Measurements from ENCODE around the gene REST. TPM values are rescaled to one million over a fixed set of nuclear protein-coding genes. Genes with fewer than 3 reads are reported as not detected.
A peak's percentile ranks its signal among the peaks of the same experiment; 100 is the strongest.

The REST gene
- total and polyA plus RNA-seq, 11 donors = 4.4 to 41.6 (median 26.8) TPM

- Histone ChIP-seq H3K36me3 (peaks cover 0 to 95% (median 86%) of the 10 kb centered on the region in 9 donors), H3K9me3 (no peaks in the 10 kb centered on the region), H3K4me3 (peak overlapping the region in 1 of 12 donors; percentile 8), H3K4me1 (peaks cover 4 to 20% (median 12%) of the 10 kb centered on the region in 12 donors), H3K27me3 (no peaks in the 10 kb centered on the region), H3K27ac (peak overlapping the region in 11 of 12 donors; percentile 9 to 70 (median 55))
- no peak for TF ChIP-seq POLR2A (IDR thresholded peaks at IDR 0.05)
- no peak for TF ChIP-seq CTCF (IDR thresholded peaks at IDR 0.05)
- ATAC-seq (peak; percentile 90 to 97 (median 96)), DNase-seq (peak in 4 of 5 donors; percentile 79 to 83 (median 82))
- WGBS, 4 donors = 9 to 15% (median 12%) methylated on average over 7 of the region's 7 CpGs
- intact Hi-C loops (cut with DNase I) = loop anchor here in 1 of 10 donors (2.0 kb wide), 1 partner anchor 17 kb away; the partner anchor contains the start of gene POLR2B
Measured at GRCh38 chr4:56995525-56995924, 87.8 kb downstream of the REST start.

DNA sequence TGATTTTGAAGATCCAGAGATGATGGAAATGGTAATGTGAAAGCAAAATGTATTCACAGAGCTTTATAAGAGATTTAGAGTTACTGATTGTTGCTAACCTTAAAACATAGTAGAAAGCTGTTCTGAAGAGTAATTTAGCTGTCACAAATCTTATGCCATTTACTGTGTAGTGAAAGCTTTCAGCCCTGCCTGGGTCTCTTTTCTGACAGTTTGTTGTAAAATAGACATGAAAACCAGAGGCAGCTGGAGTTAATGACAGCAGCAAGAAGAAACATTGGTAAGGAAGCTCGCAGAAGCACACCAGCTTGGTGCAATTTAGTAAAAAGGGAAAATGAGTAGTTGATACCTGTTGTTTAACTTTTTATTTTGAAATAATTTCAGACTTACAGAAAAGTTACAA lies 92.1 kb downstream of the REST start:
- no peaks in the 10 kb centered on the region for H3K27me3 ChIP-seq
- DNase-seq (no peak), ATAC-seq (no peak)
- intact Hi-C loops (cut with DNase I) = no loop called here
- no peak overlapping the region for H3K4me3 ChIP-seq
- H3K4me1 ChIP-seq = peaks cover 4 to 13% (median 12%) of the 10 kb centered on the region in 12 donors
- 97 to 100% (median 99%) methylated on average over 1 of the region's 1 CpG for WGBS, 4 donors
- no peaks in the 10 kb centered on the region for H3K9me3 ChIP-seq
- peaks cover 0 to 97% (median 89%) of the 10 kb centered on the region in 9 donors for H3K36me3 ChIP-seq
- H3K27ac ChIP-seq = no peak overlapping the region
- no peak for TF ChIP-seq CTCF (IDR thresholded peaks at IDR 0.05)

GRCh38 chr4:57013543-57014120 lies 105.9 kb downstream of the REST start:
- TF ChIP-seq POLR2A (IDR thresholded peaks at IDR 0.05) = no peak
- no peak for TF ChIP-seq CTCF (IDR thresholded peaks at IDR 0.05)
- no peak for DNase-seq
- ATAC-seq = peak in 1 of 4 donors; percentile 25
- Histone ChIP-seq H3K27ac (no peak overlapping the region), H3K9me3 (no peaks in the 10 kb centered on the region), H3K4me1 (peaks cover 0 to 3% (median 1%) of the 10 kb centered on the region in 12 donors), H3K27me3 (no peaks in the 10 kb centered on the region), H3K4me3 (no peak overlapping the region), H3K36me3 (peaks cover 2 to 100% (median 100%) of the 10 kb centered on the region in 9 donors)
- intact Hi-C loops (cut with DNase I) = no loop called here
- 80 to 90% (median 83%) methylated on average over 4 of the region's 4 CpGs for WGBS, 4 donors

Other genes with a start within 250 kb of the REST start
- 100 to 1,000 TPM in 2 of 9 donors, 10 to 100 TPM in 4, 1 to 10 TPM in 3; 1.5 to 223 (median 11.3) TPM for gene HOPX, start 226.6 kb upstream of the REST start, total RNA-seq
- gene HOPX, start 226.6 kb upstream of the REST start, polyA plus RNA-seq = 10 to 100 TPM; 25.0 to 83.3 TPM
- not detected for gene SPINK2, start 86.2 kb upstream of the REST start, total RNA-seq
- gene SPINK2, start 86.2 kb upstream of the REST start, polyA plus RNA-seq = not detected
- 10 to 100 TPM; 11.2 to 23.0 (median 12.2) TPM for gene NOA1, start 69.7 kb downstream of the REST start, total RNA-seq
- gene NOA1, start 69.7 kb downstream of the REST start, polyA plus RNA-seq = 10 to 100 TPM in 1 of 2 donors, 1 to 10 TPM in 1; 5.3 to 13.3 TPM
- 10 to 100 TPM; 63.6 to 87.0 (median 75.0) TPM for gene POLR2B, start 71.0 kb downstream of the REST start, total RNA-seq
- 10 to 100 TPM; 19.4 to 54.6 TPM for gene POLR2B, start 71.0 kb downstream of the REST start, polyA plus RNA-seq
- gene IGFBP7, start 202.5 kb downstream of the REST start, total RNA-seq = 1,000 to 10,000 TPM in 2 of 9 donors, 100 to 1,000 TPM in 7; 494 to 1,088 (median 585) TPM
- 100 to 1,000 TPM; 458 to 857 TPM for gene IGFBP7, start 202.5 kb downstream of the REST start, polyA plus RNA-seq

Measured in heart left ventricle (tissue), 16 donors.